ENCODE results near the gene HMCN2.

- TF ChIP-seq RXRA (IDR thresholded peaks at IDR 0.05) (no peak), CTCF (IDR thresholded peaks at IDR 0.05; ENCODE audit: low read depth, low read length, missing input control) (no peak), RAD21 (IDR thresholded peaks at IDR 0.05) (no peak), GABPA (IDR thresholded peaks at IDR 0.05 in 1 of 2, conservative IDR thresholded peaks at IDR 0.05 in 1 of 2) (no peak), YY1 (IDR thresholded peaks at IDR 0.05) (no peak)
Measured at GRCh38 chr9:130378875-130379648, 113.5 kb downstream of the HMCN2 start.

All from liver (tissue), 3 donors.